NCI-H2196 (cell line): ENCODE data around the gene CRYL1.

Experiments
- DNase-seq: peaks from one replicate; lab custom pipeline; 2025; ENCODE audit not compliant: unreplicated experiment; lab: John Stamatoyannopoulos, UW

Gene CRYL1

GRCh38 chr13:20402881-20403280, 122.8 kb downstream of the CRYL1 start:
- no peak for DNase-seq

GRCh38 chr13:20401931-20402856, 123.5 kb downstream of the CRYL1 start:
- DNase-seq = no peak

- no peak for DNase-seq
Observed at GRCh38 chr13:20401531-20401930, 124.1 kb downstream of the CRYL1 start.

GRCh38 chr13:20400774-20401173, 124.9 kb downstream of the CRYL1 start:
- no peak for DNase-seq

GRCh38 chr13:20399961-20400360, 125.7 kb downstream of the CRYL1 start:
- no peak for DNase-seq

GRCh38 chr13:20399515-20399914, 126.1 kb downstream of the CRYL1 start:
- no peak for DNase-seq

GRCh38 chr13:20398459-20398858, 127.2 kb downstream of the CRYL1 start:
- DNase-seq = no peak

- no peak for DNase-seq
Observed at GRCh38 chr13:20397896-20398295, 127.8 kb downstream of the CRYL1 start.

GRCh38 chr13:20395061-20395916, 130.4 kb downstream of the CRYL1 start:
- DNase-seq = no peak

- no peak for DNase-seq
Observed at GRCh38 chr13:20394506-20394905, 131.2 kb downstream of the CRYL1 start.

GRCh38 chr13:20394169-20394501, 131.5 kb downstream of the CRYL1 start:
- no peak for DNase-seq

GRCh38 chr13:20393273-20394168, 132.1 kb downstream of the CRYL1 start:
- no peak for DNase-seq

GRCh38 chr13:20392530-20392929, 133.1 kb downstream of the CRYL1 start:
- no peak for DNase-seq

- DNase-seq = no peak
Observed at GRCh38 chr13:20391597-20392452, 133.8 kb downstream of the CRYL1 start.

GRCh38 chr13:20390526-20391175, 135.0 kb downstream of the CRYL1 start:
- DNase-seq = no peak

- no peak for DNase-seq
Observed at GRCh38 chr13:20389696-20390525, 135.7 kb downstream of the CRYL1 start.

- no peak for DNase-seq
Observed at GRCh38 chr13:20388184-20388583, 137.5 kb downstream of the CRYL1 start.

- no peak for DNase-seq
Observed at GRCh38 chr13:20387441-20387971, 138.2 kb downstream of the CRYL1 start.
